ENCODE measurements around the gene PRAMEF6. TPM values are rescaled to one million over a fixed set of nuclear protein-coding genes. Genes with fewer than 3 reads are reported as not detected.
"Not testable (repeated sequence)": the region's sequence is repeated elsewhere in the genome, so short reads cannot be mapped to it uniquely, and the experiment has no call there.

Gene PRAMEF6
- not detected for total RNA-seq

GRCh38 chr1:12947480-12947879 lies at the start of gene PRAMEF6:
PRAMEF6 (minus strand) TSS chr1:12947580; CDS start chr1:12942518, 5,062 bp downstream.
- DNase-seq; in situ Hi-C loops (cut with MboI; ENCODE audit: low pct_ligation_motif_present in 1 of 4, low pct_unique_long_range_greater_than_20kb in 1 of 4, low sequenced_read_pairs in 3 of 4); H3K27ac ChIP-seq; intact Hi-C loops (cut with DNase I; ENCODE audit: low total_unique reads); H3K4me3 ChIP-seq; H3K27me3 ChIP-seq; H3K36me3 ChIP-seq; H3K9me3 ChIP-seq; H3K4me1 ChIP-seq: not testable (repeated sequence)
- 98% methylated on average over 4 of the region's 4 CpGs; no CpG with 5 or more reads in 1 of the 2 donors for WGBS, 2 donors (ENCODE audit: low coverage in 1 of 2)

- no CpG with 5 or more reads among the region's 5 CpGs for WGBS, 2 donors (ENCODE audit: low coverage in 1 of 2)
- H3K36me3 ChIP-seq; H3K27ac ChIP-seq; H3K4me1 ChIP-seq; H3K27me3 ChIP-seq; H3K4me3 ChIP-seq; in situ Hi-C loops (cut with MboI; ENCODE audit: low pct_ligation_motif_present in 1 of 4, low pct_unique_long_range_greater_than_20kb in 1 of 4, low sequenced_read_pairs in 3 of 4); DNase-seq; intact Hi-C loops (cut with DNase I; ENCODE audit: low total_unique reads); H3K9me3 ChIP-seq: not testable (repeated sequence)
These were observed 23.0 kb downstream of the PRAMEF6 start for GRCh38 chr1:12924368-12924767.

GRCh38 chr1:12921749-12922148 lies 25.6 kb downstream of the PRAMEF6 start:
- H3K4me3 ChIP-seq; H3K27me3 ChIP-seq; DNase-seq; H3K9me3 ChIP-seq; H3K36me3 ChIP-seq; in situ Hi-C loops (cut with MboI; ENCODE audit: low pct_ligation_motif_present in 1 of 4, low pct_unique_long_range_greater_than_20kb in 1 of 4, low sequenced_read_pairs in 3 of 4); H3K27ac ChIP-seq; intact Hi-C loops (cut with DNase I; ENCODE audit: low total_unique reads); H3K4me1 ChIP-seq: not testable (repeated sequence)
- 71% methylated on average over 2 of the region's 2 CpGs; no CpG with 5 or more reads in 1 of the 2 donors for WGBS, 2 donors (ENCODE audit: low coverage in 1 of 2)

GRCh38 chr1:12916310-12916709 lies 31.1 kb downstream of the PRAMEF6 start, which contains the start of gene PRAMEF7:
PRAMEF7 (plus strand) TSS chr1:12916610; CDS start chr1:12917693, 1,083 bp downstream.
- DNase-seq; H3K27me3 ChIP-seq; H3K4me3 ChIP-seq; H3K9me3 ChIP-seq; H3K4me1 ChIP-seq; intact Hi-C loops (cut with DNase I; ENCODE audit: low total_unique reads); H3K36me3 ChIP-seq; H3K27ac ChIP-seq; in situ Hi-C loops (cut with MboI; ENCODE audit: low pct_ligation_motif_present in 1 of 4, low pct_unique_long_range_greater_than_20kb in 1 of 4, low sequenced_read_pairs in 3 of 4): not testable (repeated sequence)
- no CpG with 5 or more reads among the region's 1 CpG for WGBS, 2 donors (ENCODE audit: low coverage in 1 of 2)

GRCh38 chr1:12903793-12904572 lies 43.4 kb downstream of the PRAMEF6 start:
- DNase-seq; H3K4me3 ChIP-seq; in situ Hi-C loops (cut with MboI; ENCODE audit: low pct_ligation_motif_present in 1 of 4, low pct_unique_long_range_greater_than_20kb in 1 of 4, low sequenced_read_pairs in 3 of 4); H3K9me3 ChIP-seq; intact Hi-C loops (cut with DNase I; ENCODE audit: low total_unique reads); H3K27ac ChIP-seq; H3K36me3 ChIP-seq; H3K27me3 ChIP-seq; H3K4me1 ChIP-seq: not testable (repeated sequence)
- 50% methylated on average over 2 of the region's 5 CpGs; no CpG with 5 or more reads in 1 of the 2 donors for WGBS, 2 donors (ENCODE audit: low coverage in 1 of 2)

GRCh38 chr1:12899186-12899585 lies 48.2 kb downstream of the PRAMEF6 start:
- H3K27me3 ChIP-seq; in situ Hi-C loops (cut with MboI; ENCODE audit: low pct_ligation_motif_present in 1 of 4, low pct_unique_long_range_greater_than_20kb in 1 of 4, low sequenced_read_pairs in 3 of 4); H3K4me1 ChIP-seq; H3K27ac ChIP-seq; H3K9me3 ChIP-seq; H3K4me3 ChIP-seq; DNase-seq; intact Hi-C loops (cut with DNase I; ENCODE audit: low total_unique reads); H3K36me3 ChIP-seq: not testable (repeated sequence)

- H3K27me3 ChIP-seq; H3K4me3 ChIP-seq; H3K27ac ChIP-seq; in situ Hi-C loops (cut with MboI; ENCODE audit: low pct_ligation_motif_present in 1 of 4, low pct_unique_long_range_greater_than_20kb in 1 of 4, low sequenced_read_pairs in 3 of 4); intact Hi-C loops (cut with DNase I; ENCODE audit: low total_unique reads); DNase-seq; H3K9me3 ChIP-seq; H3K4me1 ChIP-seq; H3K36me3 ChIP-seq: not testable (repeated sequence)
- no CpG with 5 or more reads among the region's 1 CpG for WGBS, 2 donors (ENCODE audit: low coverage in 1 of 2)
These were observed 49.2 kb downstream of the PRAMEF6 start, which contains the start of gene PRAMEF10 for GRCh38 chr1:12898170-12898569. PRAMEF10 (minus strand) TSS chr1:12898270; CDS start chr1:12895847, 2,423 bp downstream.

Small RNA genes within 50 kb of the gene (small RNA-seq; reads per million reads assigned to genes)
- gene RNU6-1072P: 0 reads per million in 4 donors

Other genes starting within 250 kb of the PRAMEF6 start
- not detected for gene AADACL3, start 231.5 kb downstream of the PRAMEF6 start, total RNA-seq
- not detected for gene CFAP107, start 201.4 kb downstream of the PRAMEF6 start, total RNA-seq
- gene PRAMEF12, start 173.8 kb downstream of the PRAMEF6 start, total RNA-seq: not detected
- gene PRAMEF1, start 156.2 kb downstream of the PRAMEF6 start, total RNA-seq: not detected
- gene PRAMEF11, start 116.2 kb downstream of the PRAMEF6 start, total RNA-seq: not detected
- gene HNRNPCL1, start 98.9 kb downstream of the PRAMEF6 start, total RNA-seq: not detected
- not detected for gene PRAMEF2, start 90.5 kb downstream of the PRAMEF6 start, total RNA-seq
- gene PRAMEF4, start 61.4 kb downstream of the PRAMEF6 start, total RNA-seq: not detected
- not detected for gene PRAMEF10, start 49.3 kb downstream of the PRAMEF6 start, total RNA-seq
- gene PRAMEF7, start 31.0 kb downstream of the PRAMEF6 start, total RNA-seq: not detected
- not detected for gene PRAMEF27, start 109.0 kb upstream of the PRAMEF6 start, total RNA-seq
- gene HNRNPCL3, start 113.2 kb upstream of the PRAMEF6 start, total RNA-seq: not detected
- gene PRAMEF25, start 123.2 kb upstream of the PRAMEF6 start, total RNA-seq: not detected
- gene HNRNPCL2, start 169.3 kb upstream of the PRAMEF6 start, total RNA-seq: not detected
- gene PRAMEF26, start 208.4 kb upstream of the PRAMEF6 start, total RNA-seq: not detected
- not detected for gene HNRNPCL4, start 218.1 kb upstream of the PRAMEF6 start, total RNA-seq
- gene PRAMEF9, start 224.3 kb upstream of the PRAMEF6 start, total RNA-seq: not detected

All from transverse colon (tissue), 4 donors.